HG02798 (cell line): Measurements from ENCODE around the gene TMEM114.

Experiments used
- ATAC-seq: cut with Tn5 transposase; IDR thresholded peaks from one replicate; pipeline ENCODE4 v1.9.1; 2021; ENCODE audit warnings: mild to moderate bottlenecking; ENCODE audit not compliant: unreplicated experiment, poor library complexity

Gene TMEM114

DNA sequence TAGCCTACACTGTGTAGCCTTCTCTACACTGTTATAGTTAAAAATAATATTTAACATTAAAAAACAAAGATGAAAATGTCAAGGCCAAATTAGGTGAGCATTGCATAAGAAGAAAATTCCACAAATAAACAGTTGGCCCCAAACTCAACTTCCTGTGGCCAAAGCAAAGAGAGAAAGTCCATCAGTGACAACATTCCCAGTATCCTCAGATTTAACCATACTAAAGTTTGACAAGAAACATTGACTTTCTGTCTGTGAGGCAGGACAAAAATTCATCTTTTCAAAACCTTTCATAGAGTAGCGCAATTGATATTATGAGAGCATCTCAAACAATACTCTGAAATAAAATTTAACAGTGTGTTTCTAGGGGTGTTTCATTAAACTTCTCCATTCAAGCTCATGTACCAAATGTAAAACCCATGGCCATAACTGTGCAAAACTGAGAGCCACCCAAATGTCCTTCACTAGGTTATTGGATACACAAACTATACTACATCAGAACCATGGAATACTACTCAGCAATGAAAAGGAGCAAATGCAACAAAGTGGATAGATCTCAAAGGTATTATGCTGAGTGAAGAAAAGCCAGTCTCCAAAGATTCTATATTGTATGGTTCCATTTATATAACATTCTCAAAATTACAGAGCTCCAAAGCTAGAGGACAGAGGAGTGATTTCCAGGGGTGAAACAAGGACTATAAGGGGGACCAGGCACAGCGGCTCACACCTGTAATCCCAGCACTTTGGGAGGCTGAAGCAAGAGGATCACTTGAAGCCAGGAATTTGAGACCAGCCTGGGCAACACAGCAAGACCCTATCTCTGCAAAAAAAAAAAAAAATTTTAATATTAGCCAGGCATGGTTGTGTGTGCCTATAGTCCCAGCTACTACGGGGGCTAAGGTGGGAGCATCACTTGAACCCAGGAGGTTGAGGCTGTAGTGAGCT lies 38.7 kb downstream of the TMEM114 start:
- ATAC-seq = no peak

- ATAC-seq = no peak
Measured at GRCh38 chr16:8550728-8551387, 39.5 kb downstream of the TMEM114 start.

GRCh38 chr16:8549843-8550412 lies 40.4 kb downstream of the TMEM114 start:
- no peak for ATAC-seq

DNA sequence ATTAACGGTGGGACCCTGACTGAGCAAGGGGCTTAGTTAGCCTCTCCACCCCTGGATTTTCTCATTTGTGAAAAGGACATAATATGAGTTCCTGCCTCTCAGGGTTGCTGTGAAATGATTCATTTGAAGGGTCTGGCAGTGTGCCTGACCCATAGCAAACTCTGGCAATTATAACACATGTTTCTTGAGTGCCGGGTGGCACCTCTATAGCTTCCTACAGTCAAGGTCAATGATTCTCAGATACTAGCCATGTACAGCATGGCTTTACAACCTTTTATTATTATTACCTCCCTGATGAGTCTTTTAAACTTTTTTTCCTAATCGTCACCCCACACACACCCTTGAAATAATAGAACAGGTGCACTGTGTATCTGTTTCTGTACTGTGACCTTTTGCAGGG lies 42.1 kb downstream of the TMEM114 start:
- ATAC-seq = no peak

DNA sequence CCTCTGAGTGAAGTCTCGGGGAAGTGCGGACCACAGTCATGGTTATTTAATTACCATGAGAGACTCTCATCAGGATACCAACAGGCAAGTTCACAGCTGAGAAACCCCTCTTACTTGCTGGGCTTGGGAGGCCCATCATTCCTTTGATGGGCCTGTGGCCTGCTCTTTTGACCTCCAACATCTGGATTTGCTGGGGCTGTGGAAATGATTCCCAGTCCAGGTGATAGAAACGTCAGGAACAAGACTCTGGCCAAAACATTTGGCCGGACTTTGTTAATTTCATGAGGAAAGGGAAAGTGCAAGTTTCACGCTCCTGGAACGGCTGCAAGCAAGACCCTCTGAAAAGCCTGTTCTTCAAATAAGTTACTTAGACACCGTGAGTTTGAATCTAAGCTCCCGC lies 42.5 kb downstream of the TMEM114 start:
- ATAC-seq = no peak

DNA sequence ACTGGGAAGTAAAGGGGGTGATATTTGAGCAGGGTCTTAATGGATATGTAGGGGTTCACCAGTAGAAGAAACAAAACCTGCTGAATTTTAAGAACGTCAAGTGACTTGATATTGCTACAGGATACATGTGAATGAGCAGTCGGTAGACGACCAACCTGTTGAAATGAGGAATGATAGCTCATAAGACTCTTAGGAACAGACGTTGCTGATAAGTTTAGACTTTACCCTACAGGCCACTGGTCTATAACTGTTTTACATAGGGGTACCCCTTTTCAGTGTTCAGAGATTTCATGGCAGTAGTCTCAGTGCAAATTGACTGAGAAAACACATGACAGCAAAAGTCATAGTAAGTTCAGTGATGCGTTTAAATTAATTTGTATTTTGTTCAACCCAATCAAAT lies 45.9 kb downstream of the TMEM114 start:
- ATAC-seq = no peak

GRCh38 chr16:8543258-8543657 lies 47.1 kb downstream of the TMEM114 start:
- ATAC-seq = no peak

DNA sequence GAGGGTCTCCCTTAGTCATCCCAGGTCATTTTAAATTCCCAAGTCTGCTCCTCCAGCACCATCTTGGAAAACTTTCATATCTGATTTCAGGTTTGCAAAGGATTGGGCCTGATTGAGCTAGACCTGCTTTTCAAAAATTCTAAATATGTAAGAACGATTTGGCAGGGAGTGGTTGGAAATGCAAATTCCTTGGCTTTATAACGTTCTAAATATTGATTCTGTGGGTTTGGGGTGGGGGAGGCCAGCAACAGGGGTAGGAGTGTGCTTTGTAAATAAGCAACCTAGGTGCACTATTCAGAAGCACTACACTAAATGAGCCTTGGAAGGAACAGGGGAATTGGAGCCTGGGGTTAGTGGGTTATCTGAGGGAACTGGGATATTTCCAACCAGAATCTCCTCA lies 47.9 kb downstream of the TMEM114 start:
- ATAC-seq = no peak

- ATAC-seq = no peak
Measured at GRCh38 chr16:8541868-8542267, 48.4 kb downstream of the TMEM114 start.

- no peak for ATAC-seq
Measured at GRCh38 chr16:8537691-8538342, 52.5 kb downstream of the TMEM114 start.

DNA sequence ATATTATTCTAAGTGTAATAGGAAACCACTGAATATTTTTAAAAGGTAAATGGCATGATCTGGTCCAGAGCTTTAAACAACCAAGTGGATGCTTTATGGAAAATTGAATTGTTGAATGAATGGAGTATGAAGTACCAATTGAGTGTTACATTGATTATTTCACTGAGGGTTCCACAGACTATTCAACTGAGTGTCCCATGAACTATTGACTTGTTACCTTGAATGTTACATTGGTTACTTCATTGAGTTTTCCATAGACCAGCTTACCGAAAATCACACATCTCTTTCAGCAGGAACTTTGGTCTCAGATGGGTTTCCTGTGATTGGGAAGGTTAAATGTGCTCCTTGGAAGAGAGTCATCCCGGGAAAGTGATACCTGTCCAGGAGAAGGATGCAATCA lies 56.8 kb downstream of the TMEM114 start:
- ATAC-seq = no peak

DNA sequence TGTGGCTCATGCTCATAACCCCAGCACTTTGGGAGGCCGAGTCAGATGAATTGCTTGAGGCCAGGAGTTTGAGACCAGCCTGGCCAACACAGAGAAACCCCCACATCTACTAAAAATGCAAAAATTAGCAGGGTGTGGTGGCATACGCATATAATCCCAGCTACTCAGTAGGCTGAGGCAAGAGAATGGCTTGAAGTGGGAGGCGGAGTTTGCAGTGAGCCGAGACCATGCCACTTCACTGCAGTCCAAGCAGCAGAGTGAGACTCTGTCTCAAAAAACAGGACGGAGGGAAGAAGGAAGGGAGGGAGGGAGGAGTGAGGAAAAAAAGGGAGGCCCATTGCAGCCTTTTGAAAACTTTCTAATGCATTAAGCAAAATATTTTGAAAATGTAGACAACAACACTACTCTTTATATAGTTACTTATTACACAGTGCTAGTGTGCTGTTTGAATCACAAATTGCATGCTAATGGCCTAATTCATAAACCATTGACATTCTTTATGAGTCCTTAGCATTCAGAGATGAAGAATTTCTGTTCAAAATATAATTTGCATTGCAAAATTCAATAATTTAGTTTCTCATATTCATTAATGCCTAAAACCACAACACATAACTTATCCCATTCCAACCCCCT lies 59.4 kb downstream of the TMEM114 start:
- ATAC-seq = no peak

DNA sequence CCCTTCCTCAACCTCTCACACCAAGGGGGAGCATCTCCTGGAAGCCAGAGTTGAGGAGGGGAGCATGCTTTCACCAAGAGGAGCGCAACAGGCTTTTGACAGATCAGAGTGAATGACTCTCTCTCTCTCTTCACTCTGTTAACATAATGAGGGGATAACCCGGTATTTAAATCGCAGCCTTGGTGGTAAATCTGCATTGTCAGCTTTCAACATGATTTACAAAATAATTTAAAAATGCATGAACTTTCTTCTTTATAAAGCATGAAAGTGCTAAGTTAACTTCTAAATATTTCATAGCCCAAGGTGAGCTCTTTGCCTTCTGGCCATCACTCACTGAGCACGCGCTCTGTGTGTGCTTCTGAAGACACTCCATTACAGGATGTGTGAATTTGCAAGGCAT lies 61.8 kb downstream of the TMEM114 start:
- no peak for ATAC-seq

DNA sequence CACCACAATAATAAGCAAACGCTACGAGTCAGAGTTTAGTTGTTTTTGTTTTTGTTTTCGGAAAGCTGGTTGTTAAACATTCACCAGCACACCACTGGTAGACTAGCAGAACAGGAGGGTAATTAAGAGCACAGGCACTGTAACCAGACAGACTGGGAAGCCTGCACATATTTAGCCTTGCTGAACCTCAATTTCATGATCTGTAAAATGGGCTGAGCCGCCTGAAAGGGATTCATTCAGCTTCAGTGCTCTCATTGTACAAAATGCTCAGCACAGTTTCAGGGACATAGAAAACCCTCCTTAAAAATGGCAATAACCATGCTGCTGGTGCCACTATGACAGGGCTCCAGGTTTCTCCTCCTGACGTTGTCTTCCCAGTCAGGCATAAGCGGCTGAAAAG lies 66.4 kb downstream of the TMEM114 start:
- ATAC-seq = no peak

- ATAC-seq = no peak
Measured at GRCh38 chr16:8522757-8523156, 67.6 kb downstream of the TMEM114 start.

GRCh38 chr16:8519643-8520042 lies 70.7 kb downstream of the TMEM114 start:
- no peak for ATAC-seq
